HUES48 (cell line): ENCODE results near the gene KIF18A.
"Not testable (repeated sequence)": the region's sequence is repeated elsewhere in the genome, so short reads cannot be mapped to it uniquely, and the experiment has no call there.

ENCODE experiments used
- H3K27ac ChIP-seq: one replicate; pipeline ENCODE4 v1.7.0; 2013; ENCODE audit warnings: low read depth, low read length, inconsistent platforms
- H3K27me3 ChIP-seq: 2 replicates; pipeline ENCODE4 v1.6.1; 2013; ENCODE audit warnings: mild to moderate bottlenecking, low read length; ENCODE audit not compliant: control insufficient read depth, insufficient read depth
- H3K36me3 ChIP-seq: 2 replicates; pipeline ENCODE4 v1.6.1; 2013; ENCODE audit warnings: low read length; ENCODE audit not compliant: control insufficient read depth, insufficient read depth
- H3K4me1 ChIP-seq: 2 replicates; pipeline ENCODE4 v1.6.1; 2013; ENCODE audit warnings: mild to moderate bottlenecking, low read length; ENCODE audit not compliant: control insufficient read depth, insufficient read depth
- H3K4me3 ChIP-seq: 2 replicates; pipeline ENCODE4 v1.5.1; 2013; ENCODE audit warnings: mild to moderate bottlenecking, low read depth, low read length
- H3K9ac ChIP-seq: 2 replicates; pipeline ENCODE4 v1.6.1; 2013; ENCODE audit warnings: mild to moderate bottlenecking, low read depth, low read length, moderate library complexity
- H3K9me3 ChIP-seq: 2 replicates; pipeline ENCODE4 v1.6.1; 2013; ENCODE audit warnings: low read length; ENCODE audit not compliant: control insufficient read depth, insufficient read depth

Gene KIF18A

GRCh38 chr11:28106353-28107043 lies 1.5 kb downstream of the KIF18A start:
- Histone ChIP-seq H3K4me1 (peaks cover 9% of the 10 kb centered on the region), H3K27ac (no peak overlapping the region), H3K27me3 (no peaks in the 10 kb centered on the region), H3K36me3 (no peaks in the 10 kb centered on the region), H3K9me3 (no peaks in the 10 kb centered on the region), H3K9ac (no peak overlapping the region), H3K4me3 (peak overlapping the region; percentile 93)

GRCh38 chr11:28105869-28106268 lies 2.1 kb downstream of the KIF18A start:
- Histone ChIP-seq H3K4me1 (peaks cover 9% of the 10 kb centered on the region), H3K4me3 (peak overlapping the region; percentile 22; the same call in 1 of the 2 replicates), H3K9me3 (no peaks in the 10 kb centered on the region), H3K27me3 (no peaks in the 10 kb centered on the region), H3K27ac (no peak overlapping the region), H3K36me3 (no peaks in the 10 kb centered on the region), H3K9ac (no peak overlapping the region)

- H3K9ac ChIP-seq: no peak overlapping the region
- no peak overlapping the region for H3K4me3 ChIP-seq
- H3K4me1 ChIP-seq: peaks cover 9% of the 10 kb centered on the region
- H3K36me3 ChIP-seq: no peaks in the 10 kb centered on the region
- no peaks in the 10 kb centered on the region for H3K9me3 ChIP-seq
- no peak overlapping the region for H3K27ac ChIP-seq
- no peaks in the 10 kb centered on the region for H3K27me3 ChIP-seq
Measured at GRCh38 chr11:28104984-28105383, 3.0 kb downstream of the KIF18A start.

- Histone ChIP-seq H3K36me3 (no peaks in the 10 kb centered on the region), H3K9me3 (no peaks in the 10 kb centered on the region), H3K27ac (no peak overlapping the region), H3K4me1 (peaks cover 9% of the 10 kb centered on the region), H3K27me3 (no peaks in the 10 kb centered on the region), H3K9ac (no peak overlapping the region), H3K4me3 (no peak overlapping the region)
Measured at GRCh38 chr11:28104425-28104824, 3.5 kb downstream of the KIF18A start.

- H3K36me3 ChIP-seq, H3K27me3 ChIP-seq, H3K4me3 ChIP-seq, H3K27ac ChIP-seq, H3K4me1 ChIP-seq, H3K9me3 ChIP-seq, H3K9ac ChIP-seq: not testable (repeated sequence)
Measured at GRCh38 chr11:28102300-28102699, 5.7 kb downstream of the KIF18A start.

GRCh38 chr11:28100665-28101064 lies 7.3 kb downstream of the KIF18A start:
- Histone ChIP-seq H3K27me3 (no peaks in the 10 kb centered on the region), H3K9ac (no peak overlapping the region), H3K36me3 (peaks cover 19% of the 10 kb centered on the region)

GRCh38 chr11:28099715-28100114 lies 8.2 kb downstream of the KIF18A start:
- H3K9ac ChIP-seq: no peak overlapping the region
- H3K27me3 ChIP-seq: no peaks in the 10 kb centered on the region
- peaks cover 25% of the 10 kb centered on the region for H3K36me3 ChIP-seq
- H3K4me1 ChIP-seq: no peaks in the 10 kb centered on the region
- H3K4me3 ChIP-seq: no peak overlapping the region
- no peak overlapping the region for H3K27ac ChIP-seq
- no peaks in the 10 kb centered on the region for H3K9me3 ChIP-seq

More at GRCh38 chr11:28100665-28101064, 7.3 kb downstream of the KIF18A start:
- Histone ChIP-seq H3K4me3 (no peak overlapping the region), H3K9me3 (no peaks in the 10 kb centered on the region), H3K27ac (no peak overlapping the region), H3K4me1 (no peaks in the 10 kb centered on the region)

- no peaks in the 10 kb centered on the region for H3K4me1 ChIP-seq
- H3K9ac ChIP-seq: no peak overlapping the region
- no peak overlapping the region for H3K27ac ChIP-seq
- no peaks in the 10 kb centered on the region for H3K9me3 ChIP-seq
- H3K4me3 ChIP-seq: no peak overlapping the region
- H3K36me3 ChIP-seq: peaks cover 35% of the 10 kb centered on the region
- H3K27me3 ChIP-seq: no peaks in the 10 kb centered on the region
Measured at GRCh38 chr11:28098257-28098656, 9.7 kb downstream of the KIF18A start.

GRCh38 chr11:28092786-28093185 lies 15.2 kb downstream of the KIF18A start:
- Histone ChIP-seq H3K4me3 (no peak overlapping the region), H3K9ac (no peak overlapping the region), H3K27me3 (no peaks in the 10 kb centered on the region), H3K36me3 (peaks cover 71% of the 10 kb centered on the region), H3K27ac (no peak overlapping the region), H3K4me1 (no peaks in the 10 kb centered on the region), H3K9me3 (no peaks in the 10 kb centered on the region)

GRCh38 chr11:28090052-28090749 lies 17.8 kb downstream of the KIF18A start:
- H3K9ac ChIP-seq: no peak overlapping the region
- no peak overlapping the region for H3K4me3 ChIP-seq
- H3K27ac ChIP-seq: no peak overlapping the region
- H3K9me3 ChIP-seq: no peaks in the 10 kb centered on the region
- H3K36me3 ChIP-seq: peaks cover 63% of the 10 kb centered on the region
- no peaks in the 10 kb centered on the region for H3K4me1 ChIP-seq
- H3K27me3 ChIP-seq: no peaks in the 10 kb centered on the region

GRCh38 chr11:28089378-28089777 lies 18.6 kb downstream of the KIF18A start:
- H3K27ac ChIP-seq: no peak overlapping the region

More at GRCh38 chr11:28089378-28089777, 18.6 kb downstream of the KIF18A start:
- Histone ChIP-seq H3K4me1 (no peaks in the 10 kb centered on the region), H3K9me3 (no peaks in the 10 kb centered on the region), H3K27me3 (no peaks in the 10 kb centered on the region), H3K4me3 (no peak overlapping the region), H3K36me3 (peaks cover 66% of the 10 kb centered on the region), H3K9ac (no peak overlapping the region)
